IMR-90 (cell line): ENCODE data around the gene FMN1. TPM values are rescaled to one million over a fixed set of nuclear protein-coding genes. Genes with fewer than 3 reads are reported as not detected.

Experiments
- ATAC-seq: fragments of 200-7000 bp; cut with Tn5 transposase; 2 replicates; pipeline ENCODE4 v1.9.1; 2020; ENCODE audit warnings: low read depth, mild to moderate bottlenecking, moderate library complexity
- BruUV-seq: library from RNA; stranded (reverse); fragments of 400-500 nt; replicated peaks from 2 replicates; lab custom pipeline; 2021; lab: Mats Ljungman, UMichigan
- CTCF ChIA-PET: fragments of 300-600 bp; formaldehyde crosslinking; extraction: SDS; loops from one replicate; lab custom pipeline; 2021; ENCODE audit warnings: antibody characterized with exemption; lab: Yijun Ruan, JAX
- POLR2A ChIA-PET: fragments of 300-600 bp; sonication (Branson Sonifier 250); formaldehyde crosslinking; loops from one replicate; lab custom pipeline; 2022; ENCODE audit warnings: antibody characterized with exemption; ENCODE audit not compliant: unreplicated experiment; lab: Charles Lee
- DNase-seq: peaks from one replicate; pipeline ENCODE4 v3.0.0; 2013
- H2AFZ ChIP-seq: replicated peaks from 2 replicates; pipeline ENCODE3; 2013; ENCODE audit warnings: low read length, mild to moderate bottlenecking; ENCODE audit not compliant: poor library complexity
- H2AK5ac ChIP-seq: 2 replicates; pipeline ENCODE4 v1.6.1; 2013; ENCODE audit warnings: low read depth, low read length, inconsistent platforms
- H2AK9ac ChIP-seq: replicated peaks from 2 replicates; pipeline ENCODE3; 2013; ENCODE audit warnings: mild to moderate bottlenecking, low read depth, low read length, moderate library complexity; ENCODE audit not compliant: poor library complexity
- H2BK120ac ChIP-seq: 2 replicates; pipeline ENCODE4 v1.6.1; 2013; ENCODE audit warnings: low read depth, low read length, inconsistent platforms
- H2BK15ac ChIP-seq: 3 replicates; pipeline ENCODE4 v1.6.1; 2013; ENCODE audit warnings: low read depth, low read length, inconsistent platforms
- H2BK20ac ChIP-seq: 2 replicates; pipeline ENCODE4 v1.6.1; 2013; ENCODE audit warnings: low read depth, mild to moderate bottlenecking, inconsistent platforms, low read length, moderate library complexity
- H2BK5ac ChIP-seq: 2 replicates; pipeline ENCODE4 v1.6.1; 2013; ENCODE audit warnings: mild to moderate bottlenecking, low read depth, low read length, inconsistent platforms; ENCODE audit not compliant: poor library complexity, severe bottlenecking
- H3K14ac ChIP-seq: replicated peaks from 2 replicates; pipeline ENCODE4 v1.6.1; 2013; ENCODE audit warnings: low read depth, low read length, inconsistent platforms
- H3K18ac ChIP-seq: 2 replicates; pipeline ENCODE4 v1.6.1; 2013; ENCODE audit warnings: low read depth, low read length, control low read depth
- H3K23ac ChIP-seq: 2 replicates; pipeline ENCODE4 v1.6.1; 2013; ENCODE audit warnings: low read depth, low read length, inconsistent platforms
- H3K27ac ChIP-seq: 2 replicates; pipeline ENCODE4 v1.5.1; 2013; ENCODE audit warnings: mild to moderate bottlenecking, control low read depth, low read length; ENCODE audit not compliant: insufficient read depth
- H3K27me3 ChIP-seq: 2 replicates; pipeline ENCODE4 v1.6.1; 2013; ENCODE audit warnings: low read length; ENCODE audit not compliant: control insufficient read depth, insufficient read depth
- H3K36me3 ChIP-seq: 2 replicates; pipeline ENCODE4 v1.6.1; 2013; ENCODE audit warnings: low read length, mixed read lengths; ENCODE audit not compliant: control insufficient read depth, insufficient read depth
- H3K4ac ChIP-seq: 2 replicates; pipeline ENCODE4 v1.6.1; 2013; ENCODE audit warnings: low read depth, low read length, inconsistent platforms
- H3K4me1 ChIP-seq: 2 replicates; pipeline ENCODE4 v1.6.1; 2013; ENCODE audit warnings: low read length, mixed read lengths; ENCODE audit not compliant: control insufficient read depth, insufficient read depth
- H3K4me2 ChIP-seq: 2 replicates; pipeline ENCODE4 v1.6.1; 2013; ENCODE audit warnings: low read depth, mild to moderate bottlenecking, control low read depth, low read length, moderate library complexity
- H3K4me3 ChIP-seq: 2 replicates; pipeline ENCODE4 v1.5.1; 2013; ENCODE audit warnings: low read depth, mild to moderate bottlenecking, control low read depth, low read length, moderate library complexity; ENCODE audit not compliant: insufficient read depth
- H3K56ac ChIP-seq: 2 replicates; pipeline ENCODE4 v1.6.1; 2013; ENCODE audit warnings: low read length, inconsistent platforms; ENCODE audit not compliant: insufficient read depth; ENCODE audit errors: extremely low read depth
- H3K79me1 ChIP-seq, 2 experiments: 2 replicates each; pipeline ENCODE4 v1.6.1; 2013; ENCODE audit warnings: low read length in 2 of 2, inconsistent platforms in 1 of 2, low read depth in 1 of 2
- H3K9ac ChIP-seq: 2 replicates; pipeline ENCODE4 v1.6.1; 2013; ENCODE audit warnings: low read depth, low read length, control low read depth
- H3K9me1 ChIP-seq: 2 replicates; pipeline ENCODE4 v1.6.1; 2013; ENCODE audit warnings: low read length, inconsistent platforms; ENCODE audit not compliant: insufficient read depth
- H3K9me3 ChIP-seq: 2 replicates; pipeline ENCODE4 v1.6.1; 2013; ENCODE audit warnings: low read length; ENCODE audit not compliant: control insufficient read depth, insufficient read depth
- H4K20me1 ChIP-seq: 2 replicates; pipeline ENCODE4 v1.6.1; 2013; ENCODE audit warnings: low read length, inconsistent platforms; ENCODE audit not compliant: insufficient read depth
- H4K5ac ChIP-seq: 2 replicates; pipeline ENCODE4 v1.6.1; 2013; ENCODE audit warnings: mild to moderate bottlenecking, low read depth, low read length, control low read depth
- H4K8ac ChIP-seq, 2 experiments: 2 replicates each; pipeline ENCODE4 v1.6.1; 2013; ENCODE audit warnings: low read depth in 2 of 2, low read length in 2 of 2, control low read depth in 1 of 2, inconsistent platforms in 1 of 2
- H4K91ac ChIP-seq: 2 replicates; pipeline ENCODE4 v1.6.1; 2013; ENCODE audit warnings: low read depth, low read length, inconsistent platforms; ENCODE audit not compliant: insufficient read depth
- MAZ ChIP-seq: IDR thresholded peaks from 2 replicates; pipeline ENCODE4 v1.6.1; 2012; ENCODE audit warnings: low read depth, mild to moderate bottlenecking, low read length, improper control_type of control experiment, moderate library complexity, borderline replicate concordance
- WGBS, 2 experiments: methylation state at CpG; one replicate each; pipeline versions ENCODE4 v1.1.5 to v1.1.7; 2013; ENCODE audit warnings: missing lambda C conversion rate in 2 of 2; ENCODE audit not compliant: insufficient read length in 1 of 2; ENCODE audit errors: extremely low coverage in 2 of 2; 5-methylcytosine and 5-hydroxymethylcytosine counted together
- dilution Hi-C: fragments of 300-500 bp; cut with HindIII; formaldehyde crosslinking; loops from one replicate; pipeline ENCODE4 v1.14.3; 2018; ENCODE audit warnings: low sequenced_read_pairs; ENCODE audit not compliant: unreplicated experiment
- in situ Hi-C: fragments of 300-500 bp; cut with MboI; formaldehyde crosslinking; loops from 3 replicates; pipeline ENCODE4 v1.14.3; 2019; ENCODE audit warnings: low sequenced_read_pairs, inconsistent platforms, mixed read lengths
- intact Hi-C: fragments of 100-400 bp; cut with micrococcal nuclease; formaldehyde crosslinking; loops from 2 replicates; pipeline ENCODE4 v1.10.0; 2022
- polyA plus RNA-seq, 3 experiments: library from polyadenylated mRNA; depleted of rRNA; stranded (reverse); fragments of >200 nt; gene quantifications; 2 replicates each; pipeline ENCODE4 v1.2.3, GENCODE V29; 2012; ENCODE audit warnings: low replicate concordance in 1 of 3
- total RNA-seq: library from RNA; depleted of rRNA; stranded (reverse); fragments of >200 nt; gene quantifications from 2 replicates; pipeline ENCODE4 v1.2.3, GENCODE V29; 2012
- TF ChIP-seq, protein P1 (sequence below): fragments of 150-350 bp; IDR thresholded peaks from 2 replicates; pipeline ENCODE4 v1.6.1; 2017; ENCODE audit warnings: mild to moderate bottlenecking, antibody characterized with exemption, low read length, low read depth

Gene FMN1
- total and polyA plus RNA-seq, 2 of the 4 experiments (the other 2 are of a cell fraction), result 7.3 to 17.6 TPM

DNA sequence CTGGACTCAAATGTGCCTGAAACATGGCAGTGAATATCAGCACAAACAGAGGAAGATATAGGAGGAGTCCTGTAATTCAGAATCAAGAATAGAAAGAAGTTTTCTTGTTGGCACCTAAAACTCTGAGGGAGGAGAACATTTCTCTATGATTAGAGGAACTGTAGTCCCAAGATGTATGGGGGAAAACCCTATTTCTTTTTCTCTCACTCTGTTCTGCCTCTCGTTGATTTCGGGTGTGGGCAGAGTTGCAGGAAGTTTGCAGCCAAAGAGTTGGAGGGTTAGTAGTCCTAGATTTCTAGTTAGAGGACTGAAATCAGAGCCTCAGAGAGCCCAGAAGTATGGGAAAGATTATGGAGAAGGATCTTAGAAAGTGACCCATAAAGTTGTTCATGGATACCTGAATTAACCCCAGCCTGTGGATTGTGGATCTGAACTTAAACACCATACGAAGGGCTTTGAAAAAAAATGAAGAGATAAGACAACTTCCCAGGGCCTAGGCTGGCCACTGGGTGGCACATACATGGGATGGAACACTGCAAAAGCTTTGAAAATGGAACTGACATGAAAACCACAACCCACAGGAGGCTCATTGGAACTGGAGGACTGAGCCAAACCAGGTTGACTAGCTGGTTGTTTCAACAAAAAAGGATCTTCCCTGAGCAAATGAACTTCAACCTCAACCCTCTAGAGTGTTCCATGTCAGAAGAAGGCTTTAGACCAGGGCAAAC lies 34.6 kb downstream of the FMN1 start:
- CTCF ChIA-PET, result interaction anchor here (0.7 kb wide), 1 partner anchor 9 kb away, joined by 3 read pairs; no protein-coding TSS in a partner anchor
- intact Hi-C loops, result no loop called here
- no peak overlapping the region for H2BK5ac ChIP-seq

More for the DNA sequence above, 34.6 kb downstream of the FMN1 start:
- no TSS peak for BruUV-seq
- H4K91ac ChIP-seq, result no peak overlapping the region
- H4K20me1 ChIP-seq, result no peaks in the 10 kb centered on the region
- H3K56ac ChIP-seq, result no peak overlapping the region
- in situ Hi-C loops (no loop called here), dilution Hi-C loops (no loop called here)
- no peaks in the 10 kb centered on the region for H3K9me3 ChIP-seq
- no peak for DNase-seq
- H3K9me1 ChIP-seq, result no peaks in the 10 kb centered on the region
- no peak overlapping the region for H2AFZ ChIP-seq
- no peak overlapping the region for H3K4ac ChIP-seq
- H3K4me3 ChIP-seq, result no peak overlapping the region
- H3K4me1 ChIP-seq, result 0 out of 2 replicates have a peak, but pooled peaks cover 2% of the 10 kb centered on the region
- no peak overlapping the region for H3K4me2 ChIP-seq
- no peaks in the 10 kb centered on the region for H3K36me3 ChIP-seq
- H3K27ac ChIP-seq, result no peak overlapping the region
- peaks cover 30% of the 10 kb centered on the region for H3K27me3 ChIP-seq
- no peak overlapping the region for H3K14ac ChIP-seq
- no peak overlapping the region for H4K5ac ChIP-seq
- POLR2A ChIA-PET, result no interaction called here
- 57% methylated on average over 1 of the region's 3 CpGs; no CpG with 5 or more reads in 1 of the 2 experiments for WGBS, 2 experiments
- no peak overlapping the region for H2BK15ac ChIP-seq
- no peak overlapping the region for H3K18ac ChIP-seq
- H3K9ac ChIP-seq, result no peak overlapping the region
- H3K79me1 ChIP-seq, result no peaks in the 10 kb centered on the region
- H2AK9ac ChIP-seq, result no peak overlapping the region
- no peak overlapping the region for H2AK5ac ChIP-seq
- TF ChIP-seq, protein P1, sequence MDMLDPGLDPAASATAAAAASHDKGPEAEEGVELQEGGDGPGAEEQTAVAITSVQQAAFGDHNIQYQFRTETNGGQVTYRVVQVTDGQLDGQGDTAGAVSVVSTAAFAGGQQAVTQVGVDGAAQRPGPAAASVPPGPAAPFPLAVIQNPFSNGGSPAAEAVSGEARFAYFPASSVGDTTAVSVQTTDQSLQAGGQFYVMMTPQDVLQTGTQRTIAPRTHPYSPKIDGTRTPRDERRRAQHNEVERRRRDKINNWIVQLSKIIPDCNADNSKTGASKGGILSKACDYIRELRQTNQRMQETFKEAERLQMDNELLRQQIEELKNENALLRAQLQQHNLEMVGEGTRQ, result no peak
- TF ChIP-seq MAZ, result no peak
- H3K23ac ChIP-seq, result no peak overlapping the region
- no peak overlapping the region for H2BK120ac ChIP-seq
- H4K8ac ChIP-seq, result no peak overlapping the region
- H2BK20ac ChIP-seq, result no peak overlapping the region
- no peak for ATAC-seq
